Femur (tissue), 1 donor: ENCODE measurements around the gene COLEC11.

ENCODE experiments used
- DNase-seq: peaks from one replicate; pipeline ENCODE4 v3.0.0-alpha.2; 2017

Gene COLEC11

DNA sequence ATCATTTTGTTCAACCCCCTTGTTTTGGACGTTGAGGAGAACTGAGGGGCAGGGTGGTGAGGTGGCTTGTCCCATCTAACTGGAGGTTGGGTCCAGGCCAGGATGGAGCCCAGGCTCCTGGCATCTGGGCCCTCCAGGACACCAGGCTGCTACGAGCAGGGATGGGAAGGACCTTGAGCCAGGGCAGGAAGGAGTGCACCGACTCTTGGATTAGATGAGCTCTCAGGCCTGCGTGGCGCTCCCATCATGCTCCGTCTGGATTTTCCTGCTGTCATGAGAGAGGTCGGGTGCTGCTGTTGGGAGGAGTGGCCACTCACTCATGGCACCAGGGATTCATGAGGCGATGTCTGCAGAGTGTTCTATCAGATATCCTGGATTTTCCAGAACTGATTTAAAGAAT lies 44.7 kb downstream of the COLEC11 start:
- DNase-seq, result no peak

DNA sequence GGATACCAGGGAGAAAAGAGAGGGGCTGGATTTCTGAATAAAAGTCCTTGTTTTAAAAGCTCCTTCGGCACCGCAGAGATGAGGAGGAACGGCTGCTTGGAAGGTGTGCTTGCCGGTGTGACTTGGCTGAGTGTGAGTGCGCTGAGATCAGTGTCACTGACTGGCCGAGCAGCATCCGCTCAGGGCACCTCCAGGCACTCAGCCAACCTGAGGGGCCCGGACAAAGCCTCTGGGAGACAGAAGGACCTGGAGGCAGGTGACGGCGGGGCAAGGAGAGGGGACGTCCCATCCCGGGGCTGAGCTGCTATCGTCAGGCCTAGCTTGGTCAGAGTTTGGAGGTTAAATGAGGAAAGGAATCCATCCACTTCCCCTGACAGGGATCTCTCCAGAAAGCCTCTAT lies 46.3 kb downstream of the COLEC11 start:
- no peak for DNase-seq

DNA sequence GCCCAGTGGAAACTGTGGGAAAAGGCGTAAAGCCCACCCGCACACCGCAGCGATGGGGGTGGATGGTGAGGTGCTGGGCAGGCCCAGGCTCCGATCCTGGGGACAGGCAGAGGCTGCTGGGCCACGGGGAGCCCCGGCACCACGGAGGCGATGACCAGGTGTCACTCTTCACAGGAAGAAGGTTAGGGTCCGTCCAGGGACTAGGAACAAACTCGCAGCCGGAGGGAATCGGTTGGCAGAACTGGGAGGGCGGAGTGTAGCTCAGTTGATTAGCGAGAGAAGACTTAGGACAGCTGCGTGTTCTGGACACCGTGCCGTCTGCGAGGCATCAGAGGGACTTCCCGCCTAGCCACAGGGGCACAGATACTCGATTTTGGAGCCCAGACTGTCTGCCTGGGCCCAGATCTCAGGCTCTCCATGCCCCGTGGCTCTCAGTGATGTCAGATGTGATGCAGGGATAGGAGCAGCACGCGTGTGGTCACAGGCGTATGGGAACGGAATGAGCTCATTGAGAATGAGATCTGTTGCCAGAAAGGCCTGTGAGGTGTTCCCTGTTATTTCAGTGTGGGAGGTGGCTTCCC lies 47.0 kb downstream of the COLEC11 start:
- no peak for DNase-seq

DNA sequence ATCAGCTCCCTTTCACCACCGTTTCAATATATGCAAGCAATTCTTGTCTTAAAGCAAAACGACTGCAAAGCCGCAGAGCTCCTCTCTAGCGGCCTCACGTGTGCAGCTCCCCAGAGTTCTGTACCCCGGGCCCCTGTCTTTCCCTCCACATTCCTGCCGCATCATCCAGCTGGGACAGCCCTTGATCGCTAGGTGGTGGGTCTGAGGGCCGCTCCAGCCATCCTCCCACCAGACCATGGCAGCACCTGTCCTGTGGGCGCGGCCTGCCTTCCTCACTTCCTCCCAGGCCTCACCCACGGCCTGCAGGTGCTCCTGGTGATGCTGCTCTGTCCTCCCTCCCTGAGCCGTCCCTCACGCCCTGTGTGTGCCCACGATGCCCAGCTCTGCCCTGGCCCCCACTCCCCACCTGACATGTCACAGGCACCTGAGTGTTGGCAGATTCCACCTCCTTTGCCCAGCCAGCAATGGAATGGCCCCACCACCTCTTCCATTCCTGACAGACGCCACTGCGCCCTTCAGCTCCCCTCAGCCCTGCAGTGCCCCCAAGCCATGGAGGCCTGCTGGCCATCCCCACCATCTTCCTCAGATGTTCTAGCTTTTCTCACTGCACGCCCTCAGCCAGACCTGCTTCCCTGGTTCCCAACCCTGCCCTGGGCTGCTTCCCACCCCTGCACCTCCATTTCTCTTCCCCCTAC lies 47.8 kb downstream of the COLEC11 start:
- no peak for DNase-seq

DNA sequence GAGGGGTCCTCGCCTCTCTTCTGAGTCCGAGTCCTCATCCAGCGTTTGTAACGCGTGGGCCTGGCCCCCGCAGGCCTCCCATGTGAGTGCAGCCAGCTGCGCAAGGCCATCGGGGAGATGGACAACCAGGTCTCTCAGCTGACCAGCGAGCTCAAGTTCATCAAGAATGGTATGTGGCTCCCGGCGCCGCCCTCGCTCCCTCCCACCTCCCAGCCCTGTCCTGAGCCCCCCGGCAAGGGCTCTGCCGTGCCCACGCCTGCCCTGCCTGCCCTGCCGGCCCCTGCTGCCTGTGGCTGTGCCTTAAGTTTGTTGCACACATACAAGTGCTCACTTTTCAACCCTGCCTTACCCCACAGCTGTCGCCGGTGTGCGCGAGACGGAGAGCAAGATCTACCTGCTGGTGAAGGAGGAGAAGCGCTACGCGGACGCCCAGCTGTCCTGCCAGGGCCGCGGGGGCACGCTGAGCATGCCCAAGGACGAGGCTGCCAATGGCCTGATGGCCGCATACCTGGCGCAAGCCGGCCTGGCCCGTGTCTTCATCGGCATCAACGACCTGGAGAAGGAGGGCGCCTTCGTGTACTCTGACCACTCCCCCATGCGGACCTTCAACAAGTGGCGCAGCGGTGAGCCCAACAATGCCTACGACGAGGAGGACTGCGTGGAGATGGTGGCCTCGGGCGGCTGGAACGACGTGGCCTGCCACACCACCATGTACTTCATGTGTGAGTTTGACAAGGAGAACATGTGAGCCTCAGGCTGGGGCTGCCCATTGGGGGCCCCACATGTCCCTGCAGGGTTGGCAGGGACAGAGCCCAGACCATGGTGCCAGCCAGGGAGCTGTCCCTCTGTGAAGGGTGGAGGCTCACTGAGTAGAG lies 48.7 kb downstream of the COLEC11 start:
- DNase-seq, result no peak

DNA sequence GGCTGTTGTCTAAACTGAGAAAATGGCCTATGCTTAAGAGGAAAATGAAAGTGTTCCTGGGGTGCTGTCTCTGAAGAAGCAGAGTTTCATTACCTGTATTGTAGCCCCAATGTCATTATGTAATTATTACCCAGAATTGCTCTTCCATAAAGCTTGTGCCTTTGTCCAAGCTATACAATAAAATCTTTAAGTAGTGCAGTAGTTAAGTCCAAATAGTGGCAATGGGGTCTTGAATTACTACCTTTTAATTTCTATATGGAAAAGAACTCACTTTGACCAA lies 49.3 kb downstream of the COLEC11 start:
- no peak for DNase-seq

DNA sequence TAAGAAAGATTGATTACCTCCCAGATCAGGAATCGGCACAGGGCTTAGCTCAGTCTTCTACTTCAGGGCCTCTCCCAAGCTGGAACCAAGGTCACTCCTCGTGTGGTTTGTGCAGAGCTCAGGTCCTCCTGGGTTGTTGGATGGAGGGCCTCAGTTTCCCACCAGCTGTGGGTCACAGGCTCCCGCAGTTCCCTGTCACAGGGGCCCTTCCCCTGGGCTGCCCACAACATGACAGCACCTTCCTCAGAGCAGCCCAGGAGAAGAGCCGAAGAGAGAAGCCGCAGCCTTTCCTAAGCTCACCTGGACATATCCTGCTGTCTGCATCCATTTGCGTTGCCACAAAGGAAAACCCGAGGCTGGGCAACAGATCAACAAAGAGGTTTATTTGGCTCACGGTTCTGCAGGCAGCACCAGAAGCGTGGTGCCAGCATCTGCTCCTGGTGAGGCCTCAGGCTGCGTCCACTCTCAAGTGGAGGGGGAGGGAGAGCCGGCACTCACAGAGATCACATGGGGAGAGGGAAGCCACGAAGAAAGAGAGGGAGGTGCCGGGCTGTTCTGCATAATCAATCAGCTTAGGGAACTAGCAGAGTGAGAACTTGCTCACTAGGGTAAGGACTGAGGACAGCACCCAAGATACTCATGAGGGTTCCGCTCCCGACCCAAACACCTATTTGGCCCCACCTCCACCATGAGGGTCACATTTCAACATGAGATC lies 50.1 kb downstream of the COLEC11 start:
- no peak for DNase-seq

DNA sequence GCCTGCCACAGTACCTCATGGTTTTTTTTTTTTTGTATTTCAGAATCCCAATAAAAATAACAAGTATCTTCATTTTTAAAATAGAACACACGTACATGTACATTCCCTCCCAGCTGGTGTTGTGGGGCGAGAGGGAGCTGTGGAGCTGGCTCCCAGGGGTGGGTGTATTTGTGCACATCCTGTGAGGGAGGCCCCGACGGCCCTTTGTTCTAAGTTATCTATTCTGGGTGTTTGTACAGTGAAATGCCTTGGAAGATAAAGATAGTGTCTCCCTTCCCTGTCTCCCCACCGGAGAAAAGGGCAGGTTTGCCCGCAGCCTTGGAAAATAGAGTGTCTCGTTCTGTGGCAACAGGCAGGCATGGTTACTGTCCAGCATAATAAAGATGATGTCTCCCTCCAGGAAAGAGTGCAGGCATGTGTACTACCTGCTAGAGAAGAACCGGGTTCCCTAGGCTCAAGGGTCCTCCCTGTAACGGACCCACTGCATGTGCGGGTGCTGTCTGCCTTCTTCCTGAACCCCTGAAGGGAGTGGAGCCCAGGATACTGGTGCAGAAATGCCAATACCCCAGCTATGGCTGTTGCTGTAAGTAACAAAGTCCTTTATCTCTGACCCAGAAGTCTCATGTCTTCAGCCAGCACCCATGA lies 51.0 kb downstream of the COLEC11 start:
- no peak for DNase-seq

DNA sequence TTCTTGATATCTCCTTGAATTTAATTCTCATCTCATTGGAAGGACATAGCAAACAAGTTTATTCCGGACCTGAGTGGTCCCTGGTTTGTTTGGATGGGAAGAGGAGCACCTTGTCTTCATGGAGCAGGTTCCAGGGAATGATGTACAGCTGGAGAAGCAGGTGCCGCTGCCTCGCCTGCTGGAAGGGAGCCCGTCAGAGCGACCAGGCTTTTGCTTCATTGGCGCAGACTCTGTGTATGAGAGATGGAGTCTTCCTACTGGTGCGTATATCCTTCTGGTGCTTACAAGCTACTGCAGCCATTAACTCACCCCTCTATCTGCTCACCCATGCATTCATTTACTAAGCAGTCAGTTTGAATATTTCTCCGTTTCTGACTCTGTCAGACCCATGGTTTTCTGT lies 51.5 kb downstream of the COLEC11 start:
- DNase-seq, result no peak

DNA sequence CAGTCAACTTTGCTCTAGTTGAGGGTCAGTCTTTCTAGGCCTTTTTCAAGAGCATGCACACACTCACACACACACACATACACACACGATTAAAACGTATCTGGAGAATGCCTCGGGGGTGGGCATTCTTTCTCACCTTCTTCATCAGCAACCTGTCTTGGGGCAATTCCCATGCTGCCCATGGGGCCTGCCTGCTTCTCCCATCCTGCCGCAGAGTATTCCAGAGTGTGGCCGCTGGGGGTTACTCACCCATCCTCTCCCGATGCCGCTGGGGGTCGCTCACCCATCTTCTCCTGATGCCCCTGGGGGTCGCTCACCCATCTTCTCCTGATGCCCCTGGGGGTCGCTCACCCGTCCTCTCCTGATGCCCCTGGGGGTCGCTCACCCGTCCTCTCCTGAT lies 52.3 kb downstream of the COLEC11 start:
- no peak for DNase-seq

DNA sequence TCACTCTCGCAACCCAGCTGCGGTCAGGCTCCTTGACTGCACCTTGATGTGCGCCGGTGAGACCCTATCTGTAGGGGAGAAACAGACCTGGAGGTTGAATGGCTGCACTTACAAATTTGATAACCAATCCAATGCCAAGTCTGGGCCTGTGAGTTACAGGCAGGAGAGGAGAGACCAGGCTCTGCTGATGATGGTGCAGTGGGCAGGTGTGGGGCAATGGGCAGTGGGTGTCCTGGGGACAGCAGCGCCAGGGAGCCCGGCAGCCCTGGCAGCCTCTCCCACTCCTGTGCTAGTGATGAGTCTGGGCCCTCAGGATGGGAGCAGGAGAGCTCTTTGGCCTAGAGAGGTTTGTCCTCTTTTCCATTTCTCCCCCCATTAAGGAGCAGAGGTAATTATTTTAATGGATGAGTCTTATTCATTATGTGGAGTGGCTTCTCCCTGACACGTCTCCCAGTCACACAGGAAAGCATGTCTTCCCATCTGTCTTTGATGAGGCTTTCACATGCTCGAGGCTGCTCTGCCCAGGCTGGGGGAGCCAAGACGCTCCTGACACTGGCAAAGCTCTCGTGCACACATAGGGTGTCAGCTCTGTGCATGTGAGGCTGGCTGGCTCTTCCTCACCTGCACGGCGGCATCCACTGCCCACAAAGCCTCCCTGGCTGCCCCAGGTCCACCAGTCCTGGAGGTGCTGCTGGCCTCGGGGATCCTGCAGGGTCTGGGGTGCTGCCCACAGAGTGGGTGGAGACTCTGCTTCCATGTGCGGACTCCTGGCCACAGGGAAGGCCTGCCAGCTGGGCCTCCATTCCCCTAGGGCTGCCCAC lies 53.1 kb downstream of the COLEC11 start:
- no peak for DNase-seq

DNA sequence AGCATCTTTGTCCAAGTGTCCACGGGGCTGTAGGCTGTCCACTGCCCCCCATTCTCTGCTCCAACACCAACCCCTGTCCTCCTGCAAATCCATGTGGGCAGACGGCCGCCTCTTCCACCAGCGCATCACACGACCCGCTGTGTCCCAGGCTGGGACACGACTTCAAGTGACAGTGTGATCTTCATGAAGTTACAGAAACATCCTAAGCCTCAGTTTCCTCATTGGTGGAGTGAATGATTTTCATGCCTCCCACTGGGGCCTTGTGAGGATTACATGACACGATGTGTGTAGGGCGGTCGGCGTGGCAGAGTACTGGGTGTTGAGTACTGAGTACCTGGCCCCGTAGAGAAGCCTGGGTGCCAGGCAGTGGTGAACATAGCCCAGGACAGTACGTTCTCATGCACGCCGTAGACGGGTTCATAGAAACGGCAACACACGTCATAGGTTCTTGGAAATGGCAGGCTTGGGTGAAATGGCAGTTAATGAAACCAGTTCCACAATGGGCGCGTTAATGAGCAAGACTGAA lies 53.8 kb downstream of the COLEC11 start:
- DNase-seq, result no peak

DNA sequence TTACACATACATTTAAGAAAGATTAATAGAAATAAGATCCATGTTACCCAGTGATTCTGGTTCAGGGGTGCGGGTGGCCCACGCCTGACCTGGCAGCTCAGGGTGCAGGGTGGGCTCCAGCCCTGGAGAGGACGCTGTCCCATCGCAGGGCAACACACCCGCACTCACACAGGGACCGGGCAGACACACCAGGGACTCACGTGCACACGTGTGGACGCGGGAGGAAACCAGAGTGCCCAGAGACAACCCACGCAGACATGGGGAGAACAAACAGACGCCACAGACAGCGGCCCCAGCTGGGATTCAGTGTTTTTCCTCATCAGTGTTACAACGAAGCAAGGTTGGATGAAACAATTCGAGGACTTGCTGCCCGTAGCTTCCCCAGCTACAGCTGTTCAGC lies 54.7 kb downstream of the COLEC11 start:
- no peak for DNase-seq

DNA sequence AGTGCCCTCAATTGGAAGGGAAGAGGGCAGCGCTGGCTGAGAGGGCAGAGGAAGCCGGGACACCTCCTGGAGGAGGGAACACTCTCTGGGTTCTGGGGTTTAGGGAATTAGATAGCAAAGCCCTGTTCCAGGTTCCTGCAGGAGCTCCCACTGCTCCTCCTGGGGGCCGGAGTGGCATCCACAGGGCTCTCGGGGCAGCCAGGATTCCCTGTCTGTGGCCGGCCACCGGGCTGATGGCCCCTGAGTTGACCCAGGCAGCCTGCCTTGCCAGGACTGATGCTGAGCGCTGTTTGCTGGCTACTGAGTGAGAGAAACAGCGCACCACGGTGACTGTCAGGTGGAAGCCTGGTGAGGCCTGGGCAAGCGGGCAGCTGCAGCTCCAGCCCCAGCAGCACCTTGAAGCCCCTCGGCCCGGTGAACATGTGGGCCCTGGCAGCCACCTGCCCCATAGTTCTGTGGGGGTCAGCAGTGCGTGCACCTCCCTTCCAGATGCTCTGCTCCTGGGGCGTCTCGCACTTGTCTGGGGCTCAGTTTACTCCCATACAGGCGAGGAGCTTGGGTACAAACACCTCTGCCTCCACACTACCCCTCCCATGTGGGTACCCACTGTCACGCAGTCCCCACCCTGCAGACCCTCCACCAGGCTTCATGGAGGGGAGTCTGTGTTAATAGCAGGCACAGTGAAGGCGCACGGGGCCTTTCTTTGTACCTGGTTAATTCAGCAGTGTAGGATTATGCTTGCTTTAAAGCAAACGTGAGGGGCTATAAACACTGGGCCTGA lies 55.4 kb downstream of the COLEC11 start:
- DNase-seq, result no peak

DNA sequence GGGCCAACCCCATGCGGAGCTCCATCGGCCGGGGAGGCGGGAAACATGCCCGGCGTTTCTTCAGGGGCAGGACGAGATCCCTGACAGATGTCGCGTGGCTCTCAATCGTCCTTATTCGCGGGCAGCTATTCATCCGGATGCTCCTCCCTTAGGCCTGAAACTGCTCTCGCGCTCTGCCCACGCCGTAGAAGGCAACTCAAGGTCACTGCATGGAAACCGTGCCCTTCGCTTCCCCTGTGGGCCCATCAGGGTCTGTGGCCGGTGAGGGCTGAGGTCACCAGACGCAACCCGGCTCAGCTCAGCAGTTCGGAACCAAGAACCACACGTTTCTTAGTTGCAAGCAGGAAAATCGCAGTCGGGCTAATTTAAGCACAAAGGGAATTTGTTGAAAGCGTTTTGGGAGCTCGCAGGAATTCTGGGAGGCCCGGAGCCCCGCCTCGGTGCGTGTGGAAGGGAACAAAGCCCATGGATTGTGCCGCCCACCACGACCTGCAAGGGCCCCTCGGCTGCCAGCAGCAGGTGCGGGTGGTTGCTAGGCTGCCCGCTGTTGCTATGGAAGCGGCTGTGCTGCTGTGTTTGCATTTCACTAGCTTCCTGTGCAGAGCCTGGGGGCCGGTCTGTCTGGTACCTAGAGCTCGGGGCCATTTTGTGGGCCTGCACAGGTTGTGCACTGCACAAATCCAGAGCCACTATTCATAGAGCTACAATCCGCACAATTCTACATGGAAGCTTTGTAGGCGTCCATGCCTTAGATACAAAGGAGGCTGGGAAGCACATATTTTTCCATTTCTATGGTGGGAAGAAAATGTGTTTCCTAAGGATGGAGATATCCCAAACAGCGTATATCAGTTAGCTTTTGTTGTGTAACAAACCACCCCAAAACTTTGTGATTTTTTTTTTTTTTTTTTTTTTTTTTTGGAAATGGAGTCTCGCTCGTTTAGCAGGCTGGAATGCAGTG lies 57.1 kb downstream of the COLEC11 start:
- DNase-seq, result peak; percentile 73

DNA sequence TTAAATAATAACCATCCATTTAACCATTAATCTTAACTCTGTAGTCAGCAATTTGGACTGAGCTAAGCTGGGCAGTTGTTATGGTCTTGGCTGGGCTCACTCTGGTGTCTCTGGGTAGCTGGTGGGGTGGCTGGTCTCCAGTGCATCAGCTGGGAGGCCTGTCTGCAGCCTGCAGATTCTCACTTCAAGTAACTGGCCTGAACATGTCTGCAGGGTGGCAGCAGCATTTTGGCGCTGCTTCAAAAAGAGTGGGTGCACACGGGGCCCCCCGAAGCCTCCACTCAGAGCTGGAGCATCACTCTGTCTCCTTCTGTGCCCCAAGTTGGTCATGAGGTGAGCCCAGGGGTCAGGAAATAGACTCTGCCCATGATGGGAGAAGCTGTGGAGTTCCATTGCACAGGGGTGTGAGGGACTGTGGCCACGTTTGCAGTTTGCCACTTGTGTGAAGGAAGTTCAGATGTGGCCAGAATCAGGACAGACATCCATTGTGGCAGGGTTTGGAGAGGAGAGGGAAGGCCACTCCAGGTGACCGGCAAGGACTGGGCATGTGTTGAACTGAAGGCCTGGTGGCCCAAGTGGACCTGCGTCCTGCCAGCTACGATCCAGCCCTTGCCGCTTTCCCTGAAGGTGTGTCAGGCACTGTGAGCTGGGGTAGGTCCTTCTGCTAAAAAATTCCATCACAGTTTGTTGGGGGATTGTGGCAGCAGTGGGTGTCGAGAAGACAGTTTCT lies 58.1 kb downstream of the COLEC11 start:
- no peak for DNase-seq

DNA sequence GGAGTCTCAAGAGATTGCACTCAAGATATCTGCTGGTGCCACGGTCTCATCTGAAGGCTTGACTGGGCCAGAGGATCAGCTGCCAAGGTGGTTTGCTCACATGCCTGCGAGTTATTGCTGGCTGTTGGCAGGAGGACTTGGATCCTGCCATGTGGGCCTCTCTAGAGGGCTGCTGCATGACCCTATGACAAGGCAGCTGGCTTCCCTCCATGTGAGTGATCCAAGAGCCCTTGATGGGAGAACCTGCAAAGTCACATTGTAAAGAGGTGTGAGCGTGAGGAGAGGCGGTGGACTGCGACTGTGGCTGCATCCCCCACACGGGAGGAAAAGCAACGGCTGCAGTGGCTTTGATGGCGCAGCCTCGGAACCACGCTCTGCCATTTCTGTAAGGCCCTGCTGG lies 59.1 kb downstream of the COLEC11 start:
- no peak for DNase-seq

DNA sequence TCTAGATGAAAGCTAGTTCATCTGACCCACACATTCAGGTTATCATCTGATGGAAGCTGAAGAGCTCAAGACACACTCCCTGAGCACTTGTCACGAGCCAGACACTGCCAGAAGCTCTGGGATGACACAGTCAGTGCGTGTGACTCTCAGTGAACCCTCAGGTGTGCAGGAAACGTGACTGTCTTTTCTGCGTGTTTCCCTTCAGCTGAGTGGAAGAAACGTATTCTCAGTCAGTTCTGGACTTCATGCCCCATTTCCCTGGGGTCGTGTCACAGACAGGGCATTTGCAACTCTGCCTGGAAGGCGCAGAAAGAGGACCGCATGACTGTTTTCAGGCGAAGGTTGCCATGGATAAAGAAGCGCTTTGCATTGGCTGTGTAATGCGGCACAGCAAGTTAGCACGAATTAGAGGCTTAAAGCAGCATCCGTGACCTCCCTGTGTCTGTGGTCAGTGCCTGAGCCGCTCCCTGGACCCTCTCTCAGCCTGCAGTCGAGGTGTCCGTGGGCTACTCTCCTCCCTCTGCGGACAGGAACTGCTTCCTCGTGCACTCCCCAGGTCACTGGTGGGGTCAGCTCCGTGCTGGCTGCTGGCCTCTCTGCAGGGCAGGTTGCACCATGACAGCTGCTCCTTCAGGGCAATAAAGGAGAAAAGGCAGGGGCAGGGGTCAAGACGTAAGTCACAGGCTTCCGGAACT lies 59.8 kb downstream of the COLEC11 start:
- DNase-seq, result no peak
